ENCODE data around the gene FAM169A. TPM values are rescaled to one million over a fixed set of nuclear protein-coding genes. Genes with fewer than 3 reads are reported as not detected.

Gene FAM169A
- polyA plus RNA-seq, 1 donor from 2014 or later: 46.7 TPM

DNA sequence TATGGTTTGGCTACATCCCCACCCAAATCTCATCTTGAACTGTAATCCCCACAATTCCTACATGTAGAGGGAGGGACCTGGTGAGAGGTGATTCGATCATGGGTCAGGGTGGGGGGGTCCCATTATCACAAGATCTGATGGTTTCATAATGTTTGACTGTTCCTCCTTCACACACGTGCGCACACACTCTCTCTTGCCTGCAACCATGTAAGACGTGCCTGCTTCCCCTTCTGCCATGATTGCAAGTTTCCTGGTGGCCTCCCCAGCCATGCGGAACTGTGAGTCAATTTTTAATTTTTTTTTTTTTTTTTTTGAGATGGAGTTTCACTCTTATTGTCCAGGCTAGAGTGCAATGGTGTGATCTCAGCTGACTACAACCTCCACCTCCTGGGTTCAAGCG is 27.0 kb downstream of the FAM169A start:
- H3K27ac ChIP-seq (ENCODE audit: low read length): no peak overlapping the region
- no peaks in the 10 kb centered on the region for H3K27me3 ChIP-seq (ENCODE audit: insufficient read depth, low read depth, low read length)
- peaks cover 6% of the 10 kb centered on the region for H3K36me3 ChIP-seq (ENCODE audit: insufficient read depth, low read length)
- H2AFZ ChIP-seq (ENCODE audit: low read depth, low read length): no peak overlapping the region
- no peak overlapping the region for H3K9ac ChIP-seq (ENCODE audit: low read length)
- no peaks in the 10 kb centered on the region for H3K9me3 ChIP-seq (ENCODE audit: low read length)
- H3K4me3 ChIP-seq (ENCODE audit: low read length): no peak overlapping the region
- H3K9me2 ChIP-seq (ENCODE audit: insufficient read depth, low read length): no peaks in the 10 kb centered on the region
- no peaks in the 10 kb centered on the region for H3F3A ChIP-seq (ENCODE audit: insufficient read depth, low read length, poor library complexity, severe bottlenecking)
- H3K4me2 ChIP-seq (ENCODE audit: low read length): no peak overlapping the region
- no peaks in the 10 kb centered on the region for H4K20me1 ChIP-seq (ENCODE audit: insufficient read depth)
- TF ChIP-seq REST (IDR thresholded peaks at IDR 0.05; ENCODE audit: borderline replicate concordance) (no peak), CTCF (IDR thresholded peaks at IDR 0.05; ENCODE audit: poor library complexity, severe bottlenecking) (no peak), EZH2 (IDR thresholded peaks at IDR 0.05; ENCODE audit: borderline replicate concordance, insufficient read depth, low read length, poor library complexity, severe bottlenecking) (no peak), POLR2AphosphoS5 (IDR thresholded peaks at IDR 0.05) (no peak), SMC3 (conservative IDR thresholded peaks at IDR 0.05; ENCODE audit: poor library complexity) (no peak), MXI1 (conservative IDR thresholded peaks at IDR 0.05; ENCODE audit: poor library complexity, severe bottlenecking) (no peak), TAF1 (IDR thresholded peaks at IDR 0.05; ENCODE audit: low read depth) (no peak), RAD21 (conservative IDR thresholded peaks at IDR 0.05) (no peak)
- H3K79me2 ChIP-seq (replicated peaks; ENCODE audit: insufficient read depth, low read length): peaks cover 11% of the 10 kb centered on the region

DNA sequence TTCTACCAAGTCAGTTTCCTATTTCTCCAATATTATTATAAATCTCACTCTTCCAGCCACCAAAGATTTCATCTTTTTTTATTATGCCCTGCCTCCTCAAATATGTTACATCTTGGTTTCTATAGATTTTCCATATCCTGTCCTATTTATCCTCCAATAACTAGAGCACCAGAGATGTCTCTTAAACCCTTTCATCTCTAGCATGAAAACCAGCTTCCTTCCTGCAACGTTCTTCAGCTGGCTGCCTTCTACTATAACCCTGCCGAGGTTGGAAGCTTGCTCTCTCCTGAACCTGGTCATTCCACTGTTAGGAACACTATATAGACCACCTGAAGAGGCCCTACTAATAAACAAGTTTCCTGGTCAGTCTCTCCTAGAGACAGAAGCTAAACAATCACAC is 27.9 kb downstream of the FAM169A start:
- H3K36me3 ChIP-seq (ENCODE audit: insufficient read depth, low read length): peaks cover 6% of the 10 kb centered on the region
- H3K4me3 ChIP-seq (ENCODE audit: low read length): no peak overlapping the region
- H2AFZ ChIP-seq (ENCODE audit: low read depth, low read length): no peak overlapping the region
- TF ChIP-seq EZH2 (IDR thresholded peaks at IDR 0.05; ENCODE audit: borderline replicate concordance, insufficient read depth, low read length, poor library complexity, severe bottlenecking) (no peak), SMC3 (conservative IDR thresholded peaks at IDR 0.05; ENCODE audit: poor library complexity) (no peak), MXI1 (conservative IDR thresholded peaks at IDR 0.05; ENCODE audit: poor library complexity, severe bottlenecking) (no peak), REST (IDR thresholded peaks at IDR 0.05; ENCODE audit: borderline replicate concordance) (no peak), CTCF (IDR thresholded peaks at IDR 0.05; ENCODE audit: poor library complexity, severe bottlenecking) (no peak), EP300 (conservative IDR thresholded peaks at IDR 0.05; ENCODE audit: poor library complexity, severe bottlenecking) (no peak), POLR2AphosphoS5 (IDR thresholded peaks at IDR 0.05) (no peak), RAD21 (conservative IDR thresholded peaks at IDR 0.05) (no peak), TAF1 (IDR thresholded peaks at IDR 0.05; ENCODE audit: low read depth) (no peak)
- H3K27ac ChIP-seq (ENCODE audit: low read length): no peak overlapping the region
- H4K20me1 ChIP-seq (ENCODE audit: insufficient read depth): no peaks in the 10 kb centered on the region
- H3K9ac ChIP-seq (ENCODE audit: low read length): no peak overlapping the region
- H3K27me3 ChIP-seq (ENCODE audit: insufficient read depth, low read depth, low read length): no peaks in the 10 kb centered on the region
- no peak overlapping the region for H3K4me2 ChIP-seq (ENCODE audit: low read length)
- no peaks in the 10 kb centered on the region for H3K9me2 ChIP-seq (ENCODE audit: insufficient read depth, low read length)
- peaks cover 6% of the 10 kb centered on the region for H3K79me2 ChIP-seq (replicated peaks; ENCODE audit: insufficient read depth, low read length)
- H3F3A ChIP-seq (ENCODE audit: insufficient read depth, low read length, poor library complexity, severe bottlenecking): no peaks in the 10 kb centered on the region
- no peaks in the 10 kb centered on the region for H3K9me3 ChIP-seq (ENCODE audit: low read length)
